H9 (cell line): ENCODE results near the gene PRPF38B. TPM values are rescaled to one million over a fixed set of nuclear protein-coding genes. Genes with fewer than 3 reads are reported as not detected.
A peak's percentile ranks its signal among the peaks of the same experiment; 100 is the strongest.

ENCODE experiments used
- DNase-seq: peaks from one replicate; pipeline ENCODE4 v3.0.0-alpha.2; 2017
- H2AFZ ChIP-seq: one replicate; pipeline ENCODE4 v1.6.1; 2013; ENCODE audit warnings: mild to moderate bottlenecking, low read length, control low read depth, moderate library complexity
- H2AK5ac ChIP-seq: 2 replicates; pipeline ENCODE4 v1.6.1; 2013; ENCODE audit warnings: low read length, control low read depth, mixed read lengths; ENCODE audit not compliant: insufficient read length
- H2BK120ac ChIP-seq: one replicate; pipeline ENCODE4 v1.6.1; 2013; ENCODE audit warnings: low read depth, mild to moderate bottlenecking, low read length, control low read depth, inconsistent platforms; ENCODE audit not compliant: poor library complexity, severe bottlenecking
- H2BK12ac ChIP-seq: 2 replicates; pipeline ENCODE4 v1.6.1; 2013; ENCODE audit warnings: low read length, control low read depth, mixed read lengths, low read depth; ENCODE audit not compliant: insufficient read length
- H2BK15ac ChIP-seq: 2 replicates; pipeline ENCODE4 v1.6.1; 2013; ENCODE audit warnings: low read depth, low read length, control low read depth
- H2BK20ac ChIP-seq: one replicate; pipeline ENCODE4 v1.6.1; 2013; ENCODE audit warnings: low read depth, mild to moderate bottlenecking, low read length, control low read depth, inconsistent platforms; ENCODE audit not compliant: poor library complexity, severe bottlenecking
- H2BK5ac ChIP-seq: 2 replicates; pipeline ENCODE4 v1.6.1; 2013; ENCODE audit warnings: low read length, control low read depth, mixed read lengths; ENCODE audit not compliant: insufficient read length
- H3K14ac ChIP-seq: 2 replicates; pipeline ENCODE4 v1.6.1; 2013; ENCODE audit warnings: low read length, control low read depth; ENCODE audit not compliant: insufficient read depth
- H3K18ac ChIP-seq: 2 replicates; pipeline ENCODE4 v1.6.1; 2013; ENCODE audit warnings: low read depth, mild to moderate bottlenecking, mixed read lengths, low read length, control low read depth; ENCODE audit not compliant: insufficient read length
- H3K23ac ChIP-seq: 2 replicates; pipeline ENCODE4 v1.6.1; 2013; ENCODE audit warnings: low read length, control low read depth, mixed read lengths, low read depth; ENCODE audit not compliant: insufficient read length
- H3K23me2 ChIP-seq: 2 replicates; pipeline ENCODE4 v1.6.1; 2013; ENCODE audit warnings: low read depth, mild to moderate bottlenecking, mixed read lengths, low read length, control low read depth; ENCODE audit not compliant: insufficient read length, poor library complexity, severe bottlenecking
- H3K27ac ChIP-seq: 2 replicates; pipeline ENCODE4 v1.5.1; 2013; ENCODE audit warnings: low read length, control low read depth, mixed read lengths, low read depth; ENCODE audit not compliant: insufficient read length
- H3K27me3 ChIP-seq: 2 replicates; pipeline ENCODE4 v1.6.1; 2013; ENCODE audit warnings: low read length, control low read depth, inconsistent platforms; ENCODE audit not compliant: insufficient read depth
- H3K4ac ChIP-seq: 2 replicates; pipeline ENCODE4 v1.6.1; 2013; ENCODE audit warnings: low read depth, mild to moderate bottlenecking, control low read depth, inconsistent platforms, low read length, moderate library complexity
- H3K4me1 ChIP-seq: 2 replicates; pipeline ENCODE4 v1.6.1; 2013; ENCODE audit warnings: low read length, control low read depth, inconsistent platforms; ENCODE audit not compliant: insufficient read depth
- H3K4me2 ChIP-seq: 2 replicates; pipeline ENCODE4 v1.6.1; 2013; ENCODE audit warnings: low read length, control low read depth, mixed read lengths; ENCODE audit not compliant: insufficient read length, insufficient read depth
- H3K56ac ChIP-seq: 2 replicates; pipeline ENCODE4 v1.6.1; 2013; ENCODE audit warnings: low read depth, mild to moderate bottlenecking, mixed read lengths, low read length, control low read depth; ENCODE audit not compliant: insufficient read length
- H3K79me1 ChIP-seq: 2 replicates; pipeline ENCODE4 v1.6.1; 2013; ENCODE audit warnings: low read depth, mild to moderate bottlenecking, moderate library complexity, low read length, control low read depth, inconsistent platforms; ENCODE audit not compliant: insufficient read depth, poor library complexity, severe bottlenecking
- H3K79me2 ChIP-seq: 2 replicates; pipeline ENCODE4 v1.6.1; 2013; ENCODE audit warnings: low read length, control low read depth, inconsistent platforms; ENCODE audit not compliant: insufficient read depth
- H3K9ac ChIP-seq: 2 replicates; pipeline ENCODE4 v1.6.1; 2013; ENCODE audit warnings: low read length, control low read depth, mixed read lengths; ENCODE audit not compliant: insufficient read length; ENCODE audit errors: extremely low read depth
- H3K9me3 ChIP-seq: one replicate; pipeline ENCODE4 v1.6.1; 2013; ENCODE audit warnings: low read depth, low read length, inconsistent platforms; ENCODE audit not compliant: control insufficient read depth
- H3T11ph ChIP-seq: one replicate; pipeline ENCODE4 v1.6.1; 2013; ENCODE audit warnings: mild to moderate bottlenecking, low read length, control low read depth, inconsistent platforms
- H4K20me1 ChIP-seq: one replicate; pipeline ENCODE4 v1.6.1; 2013; ENCODE audit not compliant: control insufficient read depth, insufficient read length, insufficient read depth
- H4K5ac ChIP-seq: 2 replicates; pipeline ENCODE4 v1.6.1; 2013; ENCODE audit warnings: low read depth, mild to moderate bottlenecking, mixed read lengths, low read length, control low read depth; ENCODE audit not compliant: insufficient read length
- H4K8ac ChIP-seq: replicated peaks from 2 replicates; pipeline ENCODE4 v1.6.1; 2013; ENCODE audit warnings: low read length, control low read depth, mixed read lengths, low read depth; ENCODE audit not compliant: insufficient read length
- H4K91ac ChIP-seq: 2 replicates; pipeline ENCODE4 v1.6.1; 2013; ENCODE audit warnings: low read depth, mild to moderate bottlenecking, moderate library complexity, mixed read lengths, low read length, control low read depth; ENCODE audit not compliant: insufficient read length
- H3K27ac Mint-ChIP-seq, 3 experiments: 2 replicates in 2 of 3; 3 replicates in 1 of 3; pipeline ENCODE4 v1.8.0; 2020 to 2021; ENCODE audit warnings: mixed read lengths in 3 of 3, mild to moderate bottlenecking in 1 of 3, moderate library complexity in 1 of 3
- H3K27me3 Mint-ChIP-seq: 2 replicates; pipeline ENCODE4 v1.8.0; 2021; ENCODE audit warnings: low read depth, mild to moderate bottlenecking, moderate library complexity, mixed read lengths
- H3K36me3 Mint-ChIP-seq, 3 experiments: 2 replicates in 2 of 3; 3 replicates in 1 of 3; pipeline ENCODE4 v1.8.0; 2020 to 2021; ENCODE audit warnings: low read depth in 3 of 3, mixed read lengths in 3 of 3; ENCODE audit not compliant: insufficient read depth in 1 of 3
- H3K4me1 Mint-ChIP-seq, 2 experiments: 2 replicates each; pipeline ENCODE4 v1.8.0; 2020; ENCODE audit warnings: mixed read lengths in 2 of 2
- H3K4me3 Mint-ChIP-seq, 2 experiments: 2 replicates in 1 of 2; 3 replicates in 1 of 2; pipeline ENCODE4 v1.8.0; 2020 to 2021; ENCODE audit warnings: mild to moderate bottlenecking in 2 of 2, mixed read lengths in 2 of 2, moderate library complexity in 1 of 2
- H3K9me3 Mint-ChIP-seq, 2 experiments: 2 replicates in 1 of 2; 3 replicates in 1 of 2; pipeline ENCODE4 v1.8.0; 2020; ENCODE audit warnings: mild to moderate bottlenecking in 2 of 2, mixed read lengths in 2 of 2, moderate library complexity in 1 of 2
- CTCF ChIP-seq: fragments of 200-600 bp; sonication (generic); conservative IDR thresholded peaks from 3 replicates; pipeline ENCODE4 v1.8.0; 2021; ENCODE audit warnings: antibody characterized with exemption, mild to moderate bottlenecking
- WGBS: extraction: QIAGEN DNeasy Blood & Tissue Kit; methylation state at CpG from one replicate; pipeline ENCODE4 v1.1.7; 2013; ENCODE audit warnings: missing lambda C conversion rate, low lambda C conversion rate, mixed read lengths; ENCODE audit not compliant: insufficient read length; ENCODE audit errors: extremely low coverage; 5-methylcytosine and 5-hydroxymethylcytosine counted together
- total RNA-seq: library from RNA; stranded (reverse); gene quantifications from 2 replicates; pipeline ENCODE4 v1.2.1, GENCODE V29; 2021

Gene PRPF38B
- total RNA-seq, 1 experiment from 2014 or later = 60.0 TPM

DNA sequence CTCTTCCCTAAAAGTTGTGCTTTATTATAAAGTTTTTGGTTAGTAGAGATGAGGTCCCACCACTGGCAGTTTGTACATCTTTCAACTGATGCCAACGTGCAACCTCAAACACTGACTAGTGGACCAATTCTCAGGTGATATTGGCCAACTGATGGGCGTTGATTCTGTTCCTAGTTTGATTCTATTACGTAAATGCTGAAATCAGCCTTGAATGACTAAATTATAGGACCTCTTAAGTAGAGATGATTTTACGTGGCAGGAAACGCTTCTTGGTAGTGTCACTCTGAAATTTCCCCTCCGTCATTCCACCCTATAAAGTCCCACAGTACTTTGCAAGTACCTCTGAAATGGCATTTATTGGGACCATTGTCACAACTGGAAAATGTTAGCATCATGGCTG is 11.8 kb downstream of the PRPF38B start:
- H3K4me1 Mint-ChIP-seq = peaks cover 0 to 6% of the 10 kb centered on the region in 2 experiments; a peak in 2 of 4 replicates
- H3K27me3 Mint-ChIP-seq = no peaks in the 10 kb centered on the region; the same call in 1 of the 2 replicates
- Histone ChIP-seq H2BK15ac (no peak overlapping the region), H3K4ac (no peak overlapping the region), H4K5ac (no peak overlapping the region), H3K23ac (no peak overlapping the region), H2BK12ac (no peak overlapping the region), H3K79me1 (no peaks in the 10 kb centered on the region), H3K4me2 (no peak overlapping the region), H4K91ac (no peak overlapping the region), H3K18ac (no peak overlapping the region), H3K9me3 (no peaks in the 10 kb centered on the region), H4K8ac (no peak overlapping the region), H3K27me3 (no peaks in the 10 kb centered on the region), H3K4me1 (no peaks in the 10 kb centered on the region), H2AFZ (no peak overlapping the region), H3K27ac (peak overlapping the region; percentile 39), H2BK20ac (no peak overlapping the region), H3K79me2 (no peaks in the 10 kb centered on the region), H3K9ac (no peak overlapping the region), H3T11ph (no peak overlapping the region), H3K56ac (no peak overlapping the region), H4K20me1 (no peaks in the 10 kb centered on the region), H2BK120ac (no peak overlapping the region), H3K14ac (no peak overlapping the region), H3K23me2 (no peaks in the 10 kb centered on the region), H2AK5ac (no peak overlapping the region), H2BK5ac (no peak overlapping the region)
- no peak for TF ChIP-seq CTCF
- no peak overlapping the region for H3K4me3 Mint-ChIP-seq
- H3K9me3 Mint-ChIP-seq = no peaks in the 10 kb centered on the region
- no peak for DNase-seq
- peaks cover 11 to 34% (median 19%) of the 10 kb centered on the region in 3 experiments; a peak in 6 of 7 replicates for H3K36me3 Mint-ChIP-seq
- no peak overlapping the region for H3K27ac Mint-ChIP-seq
- WGBS = no CpG with 5 or more reads among the region's 6 CpGs
